ENCODE data around the gene DNAJC30.

The DNAJC30 gene

GRCh38 chr7:73671857-73672445 is 11.3 kb downstream of the DNAJC30 start:
- Histone ChIP-seq H3K4me2 (no peak overlapping the region), H3K4me3 (IDR thresholded peaks at IDR 0.05; ENCODE audit: insufficient read depth, low read depth, low read length) (no peak overlapping the region), H4K20me1 (ENCODE audit: insufficient read depth) (no peaks in the 10 kb centered on the region), H3K36me3 (ENCODE audit: insufficient read depth) (no peaks in the 10 kb centered on the region), H3K79me2 (ENCODE audit: insufficient read depth, low read depth) (no peaks in the 10 kb centered on the region), H2AFZ (ENCODE audit: low read depth) (no peak overlapping the region), H3K9ac (no peak overlapping the region), H3K27ac (no peak overlapping the region), H3K4me1 (ENCODE audit: low read depth, poor library complexity, severe bottlenecking) (peaks cover 3% of the 10 kb centered on the region), H3K27me3 (ENCODE audit: insufficient read depth, low read depth) (no peaks in the 10 kb centered on the region; the same call in 1 of the 2 replicates)
- no peak for TF ChIP-seq CTCF (conservative IDR thresholded peaks at IDR 0.05; ENCODE audit: low read depth, low read length)

- Histone ChIP-seq H3K79me2 (ENCODE audit: insufficient read depth, low read depth) (no peaks in the 10 kb centered on the region), H3K4me2 (no peak overlapping the region), H3K27me3 (ENCODE audit: insufficient read depth, low read depth) (peaks cover 5% of the 10 kb centered on the region), H4K20me1 (ENCODE audit: insufficient read depth) (no peaks in the 10 kb centered on the region), H3K4me1 (ENCODE audit: low read depth, poor library complexity, severe bottlenecking) (peaks cover 3% of the 10 kb centered on the region), H2AFZ (ENCODE audit: low read depth) (no peak overlapping the region), H3K9ac (no peak overlapping the region), H3K4me3 (IDR thresholded peaks at IDR 0.05; ENCODE audit: insufficient read depth, low read depth, low read length) (no peak overlapping the region), H3K27ac (no peak overlapping the region), H3K36me3 (ENCODE audit: insufficient read depth) (no peaks in the 10 kb centered on the region)
- TF ChIP-seq CTCF (conservative IDR thresholded peaks at IDR 0.05; ENCODE audit: low read depth, low read length): no peak
These were observed 12.0 kb downstream of the DNAJC30 start for GRCh38 chr7:73671322-73671661.

GRCh38 chr7:73669858-73670385 is 13.3 kb downstream of the DNAJC30 start:
- no peak for TF ChIP-seq CTCF (conservative IDR thresholded peaks at IDR 0.05; ENCODE audit: low read depth, low read length)
- Histone ChIP-seq H3K79me2 (ENCODE audit: insufficient read depth, low read depth) (no peaks in the 10 kb centered on the region), H4K20me1 (ENCODE audit: insufficient read depth) (no peaks in the 10 kb centered on the region), H3K4me1 (ENCODE audit: low read depth, poor library complexity, severe bottlenecking) (peaks cover 3% of the 10 kb centered on the region), H3K27me3 (ENCODE audit: insufficient read depth, low read depth) (peaks cover 16% of the 10 kb centered on the region), H3K9ac (no peak overlapping the region), H3K4me3 (IDR thresholded peaks at IDR 0.05; ENCODE audit: insufficient read depth, low read depth, low read length) (no peak overlapping the region), H3K27ac (no peak overlapping the region), H3K36me3 (ENCODE audit: insufficient read depth) (no peaks in the 10 kb centered on the region), H3K4me2 (no peak overlapping the region), H2AFZ (ENCODE audit: low read depth) (no peak overlapping the region)

- H3K27me3 ChIP-seq (ENCODE audit: insufficient read depth, low read depth): peaks cover 22% of the 10 kb centered on the region
- H3K36me3 ChIP-seq (ENCODE audit: insufficient read depth): no peaks in the 10 kb centered on the region
- no peak overlapping the region for H3K4me3 ChIP-seq (IDR thresholded peaks at IDR 0.05; ENCODE audit: insufficient read depth, low read depth, low read length)
- no peaks in the 10 kb centered on the region for H4K20me1 ChIP-seq (ENCODE audit: insufficient read depth)
- no peak overlapping the region for H3K4me2 ChIP-seq
- no peak overlapping the region for H2AFZ ChIP-seq (ENCODE audit: low read depth)
- TF ChIP-seq CTCF (conservative IDR thresholded peaks at IDR 0.05; ENCODE audit: low read depth, low read length): no peak
- H3K79me2 ChIP-seq (ENCODE audit: insufficient read depth, low read depth): no peaks in the 10 kb centered on the region
- H3K9ac ChIP-seq: no peak overlapping the region
- H3K4me1 ChIP-seq (ENCODE audit: low read depth, poor library complexity, severe bottlenecking): peaks cover 3% of the 10 kb centered on the region
- no peak overlapping the region for H3K27ac ChIP-seq
These were observed 14.0 kb downstream of the DNAJC30 start for GRCh38 chr7:73669288-73669701.

All from KMS-11 (cell line).